IPS-15b (cell line): ENCODE measurements around the gene PFKL.
"Not testable (repeated sequence)": the region's sequence is repeated elsewhere in the genome, so short reads cannot be mapped to it uniquely, and the experiment has no call there.

Source experiments
- H3K27me3 ChIP-seq: one replicate; pipeline ENCODE4 v1.6.1; 2013; ENCODE audit warnings: low read length; ENCODE audit not compliant: control insufficient read depth, insufficient read depth
- H3K36me3 ChIP-seq: one replicate; pipeline ENCODE4 v1.6.1; 2013; ENCODE audit warnings: low read length; ENCODE audit not compliant: control insufficient read depth, insufficient read depth
- H3K4me1 ChIP-seq: one replicate; pipeline ENCODE4 v1.6.1; 2013; ENCODE audit warnings: mild to moderate bottlenecking, low read length; ENCODE audit not compliant: control insufficient read depth, insufficient read depth
- H3K4me3 ChIP-seq: one replicate; pipeline ENCODE4 v1.5.1; 2013; ENCODE audit warnings: low read depth, low read length
- H3K9ac ChIP-seq: one replicate; pipeline ENCODE4 v1.6.1; 2013; ENCODE audit warnings: low read depth, mild to moderate bottlenecking, low read length
- H3K9me3 ChIP-seq: one replicate; pipeline ENCODE4 v1.6.1; 2013; ENCODE audit warnings: mild to moderate bottlenecking, low read length; ENCODE audit not compliant: control insufficient read depth, insufficient read depth

PFKL gene

GRCh38 chr21:44334329-44335030, 34.6 kb downstream of the PFKL start:
- H3K4me3 ChIP-seq, result no peak overlapping the region
- H3K4me1 ChIP-seq, result peaks cover 2% of the 10 kb centered on the region
- H3K9ac ChIP-seq, result no peak overlapping the region
- no peaks in the 10 kb centered on the region for H3K9me3 ChIP-seq
- H3K27me3 ChIP-seq, result no peaks in the 10 kb centered on the region
- peaks cover 4% of the 10 kb centered on the region for H3K36me3 ChIP-seq

- Histone ChIP-seq H3K9ac (no peak overlapping the region), H3K27me3 (no peaks in the 10 kb centered on the region), H3K4me3 (no peak overlapping the region), H3K4me1 (peaks cover 4% of the 10 kb centered on the region), H3K36me3 (peaks cover 4% of the 10 kb centered on the region), H3K9me3 (no peaks in the 10 kb centered on the region)
Observed at GRCh38 chr21:44335266-44336059, 35.6 kb downstream of the PFKL start.

GRCh38 chr21:44337449-44337848, 37.6 kb downstream of the PFKL start:
- H3K9me3 ChIP-seq, result no peaks in the 10 kb centered on the region
- no peaks in the 10 kb centered on the region for H3K36me3 ChIP-seq
- H3K4me1 ChIP-seq, result peaks cover 9% of the 10 kb centered on the region
- no peak overlapping the region for H3K4me3 ChIP-seq
- H3K27me3 ChIP-seq, result no peaks in the 10 kb centered on the region
- no peak overlapping the region for H3K9ac ChIP-seq

- H3K9me3 ChIP-seq, result no peaks in the 10 kb centered on the region
- H3K36me3 ChIP-seq, result no peaks in the 10 kb centered on the region
- no peaks in the 10 kb centered on the region for H3K27me3 ChIP-seq
- no peak overlapping the region for H3K9ac ChIP-seq
- peaks cover 9% of the 10 kb centered on the region for H3K4me1 ChIP-seq
- H3K4me3 ChIP-seq, result peak overlapping the region; percentile 59
Observed at GRCh38 chr21:44337941-44338895, 38.4 kb downstream of the PFKL start.

- H3K36me3 ChIP-seq, result no peaks in the 10 kb centered on the region
Observed at GRCh38 chr21:44338971-44339910, 39.4 kb downstream of the PFKL start, which contains the start of gene CFAP410. Gene CFAP410 (minus strand): TSS chr21:44339390. CDS start chr21:44339194, 196 bp downstream.

GRCh38 chr21:44341726-44342458, 42.0 kb downstream of the PFKL start:
- H3K4me1 ChIP-seq, H3K27me3 ChIP-seq, H3K9me3 ChIP-seq, H3K4me3 ChIP-seq, H3K36me3 ChIP-seq, H3K9ac ChIP-seq: not testable (repeated sequence)

More at GRCh38 chr21:44338971-44339910, 39.4 kb downstream of the PFKL start, which contains the start of gene CFAP410:
- Histone ChIP-seq H3K9ac (peak within 1 kb of the TSS; percentile 92), H3K4me1 (peaks cover 9% of the 10 kb centered on the region), H3K4me3 (peak within 1 kb of the TSS; percentile 89), H3K9me3 (no peaks in the 10 kb centered on the region), H3K27me3 (no peaks in the 10 kb centered on the region)

GRCh38 chr21:44342981-44343380, 43.1 kb downstream of the PFKL start:
- H3K36me3 ChIP-seq, H3K4me3 ChIP-seq, H3K9ac ChIP-seq, H3K9me3 ChIP-seq, H3K27me3 ChIP-seq, H3K4me1 ChIP-seq: not testable (repeated sequence)

- no peak overlapping the region for H3K4me3 ChIP-seq
- no peaks in the 10 kb centered on the region for H3K27me3 ChIP-seq
- H3K9me3 ChIP-seq, result no peaks in the 10 kb centered on the region
- no peak overlapping the region for H3K9ac ChIP-seq
- peaks cover 6% of the 10 kb centered on the region for H3K4me1 ChIP-seq
- H3K36me3 ChIP-seq, result no peaks in the 10 kb centered on the region
Observed at GRCh38 chr21:44344541-44345183, 44.8 kb downstream of the PFKL start.

- Histone ChIP-seq H3K4me1 (peaks cover 5% of the 10 kb centered on the region), H3K9me3 (no peaks in the 10 kb centered on the region), H3K9ac (no peak overlapping the region), H3K4me3 (no peak overlapping the region), H3K36me3 (no peaks in the 10 kb centered on the region), H3K27me3 (no peaks in the 10 kb centered on the region)
Observed at GRCh38 chr21:44345495-44345894, 45.6 kb downstream of the PFKL start.

- Histone ChIP-seq H3K9me3 (no peaks in the 10 kb centered on the region), H3K27me3 (no peaks in the 10 kb centered on the region), H3K36me3 (no peaks in the 10 kb centered on the region), H3K9ac (no peak overlapping the region), H3K4me3 (no peak overlapping the region), H3K4me1 (no peaks in the 10 kb centered on the region)
Observed at GRCh38 chr21:44347911-44348451, 48.1 kb downstream of the PFKL start.
